GM23248 (cell line): ENCODE measurements around the gene SEC61B. TPM values are rescaled to one million over a fixed set of nuclear protein-coding genes. Genes with fewer than 3 reads are reported as not detected.

Experiments used
- DNase-seq: peaks from one replicate; pipeline ENCODE4 v3.0.0-alpha.2; 2015
- H2AFZ ChIP-seq: fragments of 200-600 bp; sonication (generic); 2 replicates; pipeline ENCODE4 v1.6.1; 2016; ENCODE audit warnings: antibody characterized with exemption
- H3F3A ChIP-seq: fragments of 200-600 bp; sonication (generic); 2 replicates; pipeline ENCODE4 v1.6.1; 2016; ENCODE audit warnings: mild to moderate bottlenecking, antibody characterized with exemption, mixed run types; ENCODE audit not compliant: insufficient read depth
- H3K27ac ChIP-seq: fragments of 200-600 bp; sonication (generic); 2 replicates; pipeline ENCODE4 v1.5.1; 2016; ENCODE audit warnings: mild to moderate bottlenecking
- H3K27me3 ChIP-seq: fragments of 200-600 bp; sonication (generic); replicated peaks from 2 replicates; pipeline ENCODE4 v1.6.1; 2016; ENCODE audit warnings: mild to moderate bottlenecking; ENCODE audit not compliant: insufficient read depth
- H3K36me3 ChIP-seq: fragments of 200-600 bp; sonication (generic); 2 replicates; pipeline ENCODE4 v1.6.1; 2016; ENCODE audit warnings: low read depth, mild to moderate bottlenecking
- H3K4me1 ChIP-seq: fragments of 200-600 bp; sonication (generic); 2 replicates; pipeline ENCODE4 v1.6.1; 2016; ENCODE audit warnings: mild to moderate bottlenecking; ENCODE audit not compliant: insufficient read depth
- H3K4me2 ChIP-seq: fragments of 200-600 bp; sonication (generic); one replicate; pipeline ENCODE4 v1.6.1; 2016; ENCODE audit warnings: mild to moderate bottlenecking; ENCODE audit not compliant: unreplicated experiment
- H3K4me3 ChIP-seq: fragments of 200-600 bp; sonication (generic); 2 replicates; pipeline ENCODE4 v1.5.1; 2016; ENCODE audit warnings: mild to moderate bottlenecking
- H3K79me2 ChIP-seq: fragments of 200-600 bp; sonication (generic); 2 replicates; pipeline ENCODE4 v1.6.1; 2016; ENCODE audit warnings: mild to moderate bottlenecking; ENCODE audit not compliant: insufficient read depth
- H3K9ac ChIP-seq: fragments of 200-600 bp; sonication (generic); 2 replicates; pipeline ENCODE4 v1.6.1; 2016; ENCODE audit warnings: mild to moderate bottlenecking
- H3K9me2 ChIP-seq: fragments of 200-600 bp; sonication (generic); 2 replicates; pipeline ENCODE4 v1.6.1; 2016; ENCODE audit warnings: mixed run types, mild to moderate bottlenecking, moderate library complexity; ENCODE audit not compliant: insufficient read depth
- H3K9me3 ChIP-seq: fragments of 200-600 bp; sonication (generic); one replicate; pipeline ENCODE4 v1.6.1; 2017; ENCODE audit warnings: low read depth
- H4K20me1 ChIP-seq: fragments of 200-600 bp; sonication (generic); 2 replicates; pipeline ENCODE4 v1.6.0; 2016; ENCODE audit not compliant: insufficient read depth
- EZH2 ChIP-seq: fragments of 200-600 bp; sonication (generic); IDR thresholded peaks from 2 replicates; pipeline ENCODE4 v1.6.1; 2018; ENCODE audit warnings: antibody characterized with exemption, mild to moderate bottlenecking; ENCODE audit not compliant: insufficient read depth, poor library complexity, severe bottlenecking
- EZH2phosphoT487 ChIP-seq: fragments of 200-600 bp; sonication (generic); IDR thresholded peaks from 2 replicates; pipeline ENCODE4 v1.6.1; 2018; ENCODE audit warnings: antibody characterized with exemption, moderate library complexity, mild to moderate bottlenecking, low read depth; ENCODE audit not compliant: insufficient read depth
- WGBS, 2 experiments: methylation state at CpG; one replicate each; pipeline ENCODE4 v1.1.6; 2015 to 2017; ENCODE audit warnings: low lambda C conversion rate in 2 of 2, low coverage in 1 of 2; ENCODE audit errors: missing lambda C conversion rate in 2 of 2; 5-methylcytosine and 5-hydroxymethylcytosine counted together
- in situ Hi-C: fragments of 300-500 bp; cut with MboI; formaldehyde crosslinking; loops from 2 replicates; pipeline ENCODE4 v1.15.0; 2020
- polyA plus RNA-seq: library from polyadenylated mRNA; unstranded; fragments of >200 nt; fragmentation: Nextera tagmentation; extraction: Ambion mirVana; gene quantifications from 2 replicates; pipeline ENCODE4 v1.2.1, GENCODE V29; 2016
- total RNA-seq: library from RNA; depleted of rRNA; stranded (reverse); fragments of >200 nt; shearing (Covaris generic); gene quantifications from 2 replicates; pipeline ENCODE4 v1.2.3, GENCODE V29; 2014

SEC61B gene
- total and polyA plus RNA-seq, 2 experiments from 2014 or later = 127 to 428 TPM

- no peak overlapping the region for H3K9ac ChIP-seq
Measured at GRCh38 chr9:99238331-99238730, 16.2 kb downstream of the SEC61B start.

DNA sequence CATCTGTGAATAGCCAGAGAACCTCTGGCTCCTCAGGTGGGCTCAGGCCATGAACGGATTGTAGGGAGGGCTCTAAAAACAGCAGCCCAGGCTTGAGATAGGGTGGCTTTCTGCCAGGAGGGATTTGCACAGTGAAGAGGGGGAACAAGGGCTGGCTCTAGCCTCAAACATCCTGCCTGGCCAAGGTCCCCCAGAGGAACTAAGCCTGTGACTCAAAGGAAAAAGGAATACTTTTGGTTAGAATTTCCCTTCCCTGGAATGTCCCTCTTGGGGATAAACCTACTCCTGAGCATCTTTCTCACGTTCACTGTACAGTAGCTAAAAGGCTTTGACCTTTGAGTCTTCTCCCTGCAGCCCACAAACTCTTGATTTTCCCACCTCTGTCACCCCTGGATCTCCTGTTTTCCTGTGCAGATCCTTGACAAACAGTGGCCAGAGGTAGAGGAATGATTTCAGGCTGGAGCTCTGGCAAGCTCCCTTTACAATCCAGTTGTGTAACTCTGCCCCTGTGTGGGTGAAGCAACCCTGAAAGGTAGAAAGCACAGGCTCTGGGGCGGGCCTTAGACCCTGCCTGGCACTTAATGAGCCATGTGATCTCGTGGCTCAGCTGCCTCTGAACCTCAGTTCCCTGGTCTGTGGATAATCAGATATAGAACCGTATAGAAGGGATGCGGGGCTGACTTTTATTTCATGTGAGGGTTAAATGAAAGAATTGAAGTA is 17.4 kb downstream of the SEC61B start:
- H3K4me3 ChIP-seq = no peak overlapping the region
- peaks cover 17% of the 10 kb centered on the region for H3K4me1 ChIP-seq
- peak; percentile 81 for DNase-seq
- in situ Hi-C loops = no loop called here
- H3K79me2 ChIP-seq = no peaks in the 10 kb centered on the region
- H3K27ac ChIP-seq = peak overlapping the region; percentile 59
- no peaks in the 10 kb centered on the region for H3K27me3 ChIP-seq
- TF ChIP-seq EZH2phosphoT487 (no peak), EZH2 (no peak)
- H3K4me2 ChIP-seq = peak overlapping the region; percentile 50
- H3F3A ChIP-seq = peaks cover 24% of the 10 kb centered on the region
- H3K36me3 ChIP-seq = no peaks in the 10 kb centered on the region
- H3K9me3 ChIP-seq = no peaks in the 10 kb centered on the region
- no peak overlapping the region for H2AFZ ChIP-seq
- no peaks in the 10 kb centered on the region for H4K20me1 ChIP-seq
- H3K9me2 ChIP-seq = no peaks in the 10 kb centered on the region
- H3K9ac ChIP-seq = no peak overlapping the region
- 45 to 56% methylated on average over 6 of the region's 6 CpGs for WGBS, 2 experiments

More at GRCh38 chr9:99238331-99238730, 16.2 kb downstream of the SEC61B start:
- Histone ChIP-seq H3K4me1 (peaks cover 17% of the 10 kb centered on the region), H3K4me3 (no peak overlapping the region), H3F3A (peaks cover 26% of the 10 kb centered on the region), H2AFZ (no peak overlapping the region), H4K20me1 (peaks cover 2% of the 10 kb centered on the region; the same call in 1 of the 2 replicates), H3K27ac (no peak overlapping the region), H3K4me2 (no peak overlapping the region), H3K36me3 (0 out of 2 replicates have a peak, but pooled peaks cover 5% of the 10 kb centered on the region), H3K27me3 (no peaks in the 10 kb centered on the region), H3K79me2 (no peaks in the 10 kb centered on the region), H3K9me2 (no peaks in the 10 kb centered on the region), H3K9me3 (no peaks in the 10 kb centered on the region)
- no peak for DNase-seq
- no peak for TF ChIP-seq EZH2
- no peak for TF ChIP-seq EZH2phosphoT487
- in situ Hi-C loops = no loop called here

DNA sequence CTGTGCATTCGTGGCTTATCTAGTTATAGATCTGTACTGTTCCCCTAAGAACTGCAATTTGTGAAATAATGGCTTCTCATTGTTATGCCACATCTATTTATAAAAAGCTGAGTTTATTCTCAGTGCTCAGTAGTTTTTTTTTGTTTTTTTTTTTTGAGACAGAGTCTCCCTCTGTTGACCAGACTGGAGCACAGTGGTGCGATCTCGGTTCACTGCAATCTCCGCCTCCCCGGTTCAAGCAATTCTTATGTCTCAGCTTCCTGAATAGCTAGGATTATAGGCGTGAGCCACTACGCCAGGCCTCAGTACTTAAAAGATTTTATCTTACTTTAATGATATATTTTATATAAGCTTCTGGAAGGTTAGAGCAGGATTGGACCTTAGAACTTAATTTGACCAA is 19.0 kb downstream of the SEC61B start:
- in situ Hi-C loops = no loop called here
- H3K27me3 ChIP-seq = no peaks in the 10 kb centered on the region
- TF ChIP-seq EZH2 (no peak), EZH2phosphoT487 (no peak)
- H4K20me1 ChIP-seq = no peaks in the 10 kb centered on the region
- H3K9me2 ChIP-seq = no peaks in the 10 kb centered on the region
- no peak overlapping the region for H3K4me3 ChIP-seq
- no peaks in the 10 kb centered on the region for H3K36me3 ChIP-seq
- no peak overlapping the region for H3K9ac ChIP-seq
- H3K79me2 ChIP-seq = no peaks in the 10 kb centered on the region
- no peaks in the 10 kb centered on the region for H3K9me3 ChIP-seq
- peaks cover 20% of the 10 kb centered on the region for H3F3A ChIP-seq
- no peak for DNase-seq
- peaks cover 17% of the 10 kb centered on the region for H3K4me1 ChIP-seq
- no peak overlapping the region for H2AFZ ChIP-seq
- H3K27ac ChIP-seq = no peak overlapping the region
- WGBS, 2 experiments = 98 to 99% methylated on average over 7 of the region's 7 CpGs
- H3K4me2 ChIP-seq = no peak overlapping the region

DNA sequence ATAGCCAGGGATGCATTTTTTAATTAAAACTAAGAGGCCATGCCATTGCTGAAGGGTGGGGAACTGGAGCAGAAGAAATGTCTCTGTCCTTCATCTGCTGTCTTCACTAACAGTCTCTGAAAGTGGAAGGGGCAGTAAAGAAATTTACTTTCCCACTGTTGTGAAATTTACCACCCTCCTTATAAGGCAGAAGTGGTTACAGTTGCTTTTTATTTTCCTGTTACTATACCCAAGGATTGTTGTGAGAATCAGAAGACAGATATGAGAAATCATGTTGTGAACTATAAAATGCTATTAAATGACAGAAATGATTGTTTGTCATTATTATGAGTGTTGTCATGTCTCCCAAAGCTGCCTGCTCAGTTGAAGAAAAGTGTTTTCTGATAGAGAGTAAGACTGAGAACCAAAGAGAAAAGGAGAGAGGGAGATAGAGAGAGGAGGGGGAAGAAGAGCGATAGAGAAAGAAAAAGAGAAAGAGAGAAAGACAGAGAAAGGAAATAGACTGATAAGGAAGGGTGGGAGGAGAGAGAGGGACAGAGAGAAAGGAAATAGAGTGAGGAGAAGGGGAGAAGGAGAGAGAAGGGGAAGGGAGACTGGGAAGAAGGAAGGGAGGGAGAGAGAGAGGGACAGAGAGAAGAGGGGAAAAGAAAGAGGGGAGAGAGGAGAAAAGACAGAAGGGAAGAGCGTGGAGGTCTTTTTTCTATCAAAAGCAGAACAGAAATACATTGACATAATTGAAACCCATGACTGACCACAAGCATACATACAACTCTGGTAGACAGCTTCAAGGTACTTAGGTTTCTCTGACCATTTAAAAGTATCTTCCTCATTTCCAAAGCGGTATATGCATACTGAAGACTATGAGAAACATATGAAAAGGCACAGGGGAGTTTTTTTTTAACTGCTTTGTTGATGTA is 22.5 kb downstream of the SEC61B start:
- H3K36me3 ChIP-seq = no peaks in the 10 kb centered on the region
- H3F3A ChIP-seq = peaks cover 7% of the 10 kb centered on the region
- H3K79me2 ChIP-seq = no peaks in the 10 kb centered on the region
- in situ Hi-C loops = no loop called here
- no peaks in the 10 kb centered on the region for H3K9me2 ChIP-seq
- H2AFZ ChIP-seq = no peak overlapping the region
- H3K4me3 ChIP-seq = no peak overlapping the region
- 74 to 80% methylated on average over 3 of the region's 3 CpGs for WGBS, 2 experiments
- H4K20me1 ChIP-seq = no peaks in the 10 kb centered on the region
- H3K9me3 ChIP-seq = no peaks in the 10 kb centered on the region
- no peak overlapping the region for H3K9ac ChIP-seq
- TF ChIP-seq EZH2 = no peak
- TF ChIP-seq EZH2phosphoT487 = no peak
- no peaks in the 10 kb centered on the region for H3K27me3 ChIP-seq
- H3K27ac ChIP-seq = no peak overlapping the region
- DNase-seq = no peak
- peaks cover 10% of the 10 kb centered on the region for H3K4me1 ChIP-seq
- H3K4me2 ChIP-seq = no peak overlapping the region
